Right renal cortex interstitium (tissue), 3 donors: ENCODE data around the gene DCAF12L2. TPM values are rescaled to one million over a fixed set of nuclear protein-coding genes. Genes with fewer than 3 reads are reported as not detected.
"Not testable (repeated sequence)": the region's sequence is repeated elsewhere in the genome, so short reads cannot be mapped to it uniquely, and the experiment has no call there.

Experiments used
- DNase-seq, 3 donors: peaks; one replicate each; pipeline ENCODE4 v3.0.0-alpha.2; 2013; ENCODE audit warnings: low read depth in 3 of 3, low spot score in 2 of 3
- polyA plus RNA-seq, 3 donors: library from polyadenylated mRNA; unstranded; fragments of 120-200 nt; gene quantifications; one replicate each; pipeline ENCODE4 v1.2.1, GENCODE V29; 2013; ENCODE audit not compliant: insufficient read length in 3 of 3

The DCAF12L2 gene
- polyA plus RNA-seq, result 1 to 10 TPM; 2.1 to 3.0 (median 2.2) TPM

GRCh38 chrX:126165721-126166461, at the start of gene DCAF12L2:
TSS of gene DCAF12L2 (minus strand) at chrX:126166289. CDS start at chrX:126165924, 365 bp downstream.
- DNase-seq, result no peak

- DNase-seq, result not testable (repeated sequence)
Measured at GRCh38 chrX:126190888-126191287, 24.8 kb upstream of the DCAF12L2 start.

GRCh38 chrX:126177133-126177840, 11.2 kb upstream of the DCAF12L2 start:
- no peak for DNase-seq

- DNase-seq, result no peak
Measured at GRCh38 chrX:126170720-126171119, 4.6 kb upstream of the DCAF12L2 start.

- no peak for DNase-seq
Measured at GRCh38 chrX:126167560-126167959, 1.5 kb upstream of the DCAF12L2 start.

GRCh38 chrX:126165401-126165720, 728 bp downstream of the DCAF12L2 start:
- DNase-seq, result no peak

- DNase-seq, result no peak
Measured at GRCh38 chrX:126164689-126165400, 1.2 kb downstream of the DCAF12L2 start.

- DNase-seq, result no peak
Measured at GRCh38 chrX:126164226-126164625, 1.9 kb downstream of the DCAF12L2 start.

GRCh38 chrX:126141014-126141413, 25.1 kb downstream of the DCAF12L2 start:
- no peak for DNase-seq

GRCh38 chrX:126137899-126138298, 28.2 kb downstream of the DCAF12L2 start:
- no peak for DNase-seq

GRCh38 chrX:126124721-126125120, 41.4 kb downstream of the DCAF12L2 start:
- DNase-seq, result no peak
